PC-9 (cell line): ENCODE data around the gene SLC6A6.

ENCODE experiments used
- CTCF ChIP-seq: fragments of 200-600 bp; sonication (generic); conservative IDR thresholded peaks from 2 replicates; pipeline ENCODE4 v1.6.1; 2017; ENCODE audit warnings: mixed run types, antibody characterized with exemption, mild to moderate bottlenecking, moderate library complexity
- EZH2 ChIP-seq: fragments of 200-600 bp; sonication (generic); IDR thresholded peaks from 2 replicates; pipeline ENCODE4 v1.8.0; 2017; ENCODE audit warnings: antibody characterized with exemption, low read depth

DNA sequence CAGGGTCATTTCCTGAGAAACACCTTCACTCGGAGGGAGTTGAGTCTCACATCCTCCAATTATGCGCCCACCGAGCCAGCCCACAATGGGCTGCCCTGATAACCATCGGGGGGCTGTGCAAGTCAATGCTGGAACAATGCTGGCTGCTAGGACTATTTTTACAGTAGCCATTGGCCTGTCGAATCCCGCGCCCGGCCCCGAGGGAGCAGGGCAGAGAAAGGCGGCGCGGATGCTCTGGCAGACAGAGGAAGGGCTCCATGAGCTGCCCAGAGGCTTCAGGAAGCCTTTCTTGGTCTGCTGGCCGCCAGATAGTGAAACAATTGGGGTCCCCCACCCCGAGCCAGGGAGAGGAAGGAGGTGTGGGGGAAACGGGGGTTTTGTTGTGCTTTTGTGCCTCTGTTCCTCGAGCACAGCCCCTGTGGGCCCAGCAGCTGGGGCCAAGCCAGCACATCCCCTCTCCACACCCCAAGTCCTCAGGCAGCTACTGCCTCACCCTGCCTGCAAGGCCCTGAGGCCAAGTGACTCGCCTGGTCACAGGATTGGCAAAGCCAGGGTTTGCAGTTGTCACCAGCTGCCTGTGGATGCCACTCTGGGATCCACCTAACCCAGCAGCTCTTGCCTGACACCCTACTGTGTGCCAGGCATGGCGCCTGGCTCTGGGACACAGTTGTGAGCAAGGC lies 39.0 kb downstream of the SLC6A6 start:
- TF ChIP-seq CTCF (no peak), EZH2 (no peak)
